C4-2B (cell line): ENCODE results near the gene PIGL.

Experiments
- CTCF ChIP-seq: fragments of 450-650 bp; conservative IDR thresholded peaks from 2 replicates; pipeline ENCODE4 v1.5.1; 2017; ENCODE audit warnings: mild to moderate bottlenecking
- ZFX ChIP-seq: fragments of 450-650 bp; IDR thresholded peaks from 2 replicates; pipeline ENCODE4 v1.6.1; 2017

DNA sequence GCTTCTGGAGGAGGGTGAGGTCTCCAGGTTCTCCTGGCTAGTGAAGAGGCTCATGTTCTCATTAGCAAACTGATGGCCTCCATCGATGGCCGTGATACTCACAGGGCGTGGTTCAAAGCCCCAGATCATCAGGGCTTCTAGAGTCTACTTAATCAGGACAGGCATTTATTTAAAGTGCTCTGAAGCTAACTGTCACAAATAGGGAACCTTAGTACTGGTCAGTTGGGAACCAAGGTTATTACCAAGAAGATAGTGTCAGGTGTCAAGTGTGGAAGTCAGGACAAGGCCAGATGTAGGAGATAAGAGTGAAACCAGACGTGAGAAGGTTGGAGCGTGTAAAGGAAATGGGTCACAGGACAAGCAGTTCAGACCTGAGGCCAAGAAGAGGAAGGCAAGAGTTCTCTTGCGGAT is 56.9 kb downstream of the PIGL start:
- no peak for TF ChIP-seq CTCF
- no peak for TF ChIP-seq ZFX
